GM19324 (cell line): ENCODE measurements around the gene TSPAN14.
"Not testable (repeated sequence)": the region's sequence is repeated elsewhere in the genome, so short reads cannot be mapped to it uniquely, and the experiment has no call there.

Experiments
- ATAC-seq: cut with Tn5 transposase; IDR thresholded peaks from one replicate; pipeline ENCODE4 v1.9.1; 2021; ENCODE audit warnings: mild to moderate bottlenecking, moderate library complexity; ENCODE audit not compliant: unreplicated experiment, low FRiP score

The TSPAN14 gene

DNA sequence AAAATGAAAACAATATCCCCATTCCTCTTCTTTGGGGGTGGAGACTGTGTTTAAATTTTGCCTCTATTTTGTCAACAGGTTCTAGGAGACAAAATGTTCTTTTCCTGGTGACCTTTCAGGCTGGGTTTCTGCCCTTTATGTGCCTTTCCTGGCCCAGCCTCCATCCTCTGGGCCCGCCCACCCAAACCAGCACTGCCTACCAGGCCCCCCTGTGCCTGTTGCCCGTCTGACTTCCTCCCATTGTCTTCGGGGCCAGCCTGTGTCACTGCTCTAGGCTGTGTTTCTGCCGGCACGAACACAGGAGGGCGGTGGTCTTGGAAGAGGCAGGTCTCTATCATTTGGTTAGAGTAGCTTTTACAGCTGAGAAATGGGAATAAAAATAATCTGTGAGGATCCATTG, 13.9 kb downstream of the TSPAN14 start:
- no peak for ATAC-seq

DNA sequence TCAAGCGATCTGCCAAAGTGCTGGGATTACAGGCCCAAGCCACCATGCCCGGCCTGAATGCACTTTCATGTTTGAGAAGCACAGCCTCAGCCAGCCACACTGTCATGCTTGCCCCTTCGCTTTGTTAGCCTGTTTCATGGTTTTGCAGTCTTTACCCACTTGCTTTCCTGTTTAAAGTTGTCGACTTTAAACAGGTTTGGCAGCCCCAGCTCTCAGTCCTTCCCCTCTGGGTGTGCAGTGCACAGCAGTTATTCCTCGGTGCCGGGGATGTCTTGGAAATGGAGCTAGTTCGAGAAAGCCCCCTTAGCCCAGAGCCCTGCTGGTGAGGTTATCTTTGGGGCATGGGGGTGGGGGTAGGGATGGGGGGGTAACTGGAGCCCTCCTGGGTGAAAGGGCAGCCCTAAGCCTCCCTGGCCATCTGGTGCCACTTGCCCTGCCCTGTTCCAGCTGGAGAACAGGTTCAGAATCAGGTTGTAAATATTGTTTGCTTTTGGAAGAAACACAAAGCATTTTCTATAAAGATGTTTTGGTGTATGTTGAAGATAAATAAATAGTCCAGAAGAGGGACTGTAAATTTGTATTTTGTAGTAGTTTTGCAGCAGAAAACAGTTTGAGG, 14.8 kb downstream of the TSPAN14 start:
- ATAC-seq, result no peak

DNA sequence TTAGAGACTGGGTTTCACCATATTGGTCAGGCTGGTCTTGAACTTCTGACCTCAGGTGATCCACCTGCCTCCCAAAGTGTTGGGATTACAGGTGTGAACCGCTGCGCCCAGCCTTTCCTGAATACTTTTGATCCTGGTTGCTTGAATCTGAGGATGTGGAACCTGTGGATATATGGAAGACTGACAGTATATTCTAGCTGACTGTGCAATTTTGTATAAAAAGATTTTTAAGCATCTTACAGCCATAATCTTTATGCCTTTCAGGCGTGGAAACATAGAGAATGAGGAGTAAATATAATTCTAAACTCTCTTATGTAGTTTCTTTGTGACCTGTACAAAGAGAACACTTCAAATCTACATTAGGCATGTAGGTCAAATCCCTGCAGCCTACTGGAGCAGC, 16.2 kb downstream of the TSPAN14 start:
- no peak for ATAC-seq

DNA sequence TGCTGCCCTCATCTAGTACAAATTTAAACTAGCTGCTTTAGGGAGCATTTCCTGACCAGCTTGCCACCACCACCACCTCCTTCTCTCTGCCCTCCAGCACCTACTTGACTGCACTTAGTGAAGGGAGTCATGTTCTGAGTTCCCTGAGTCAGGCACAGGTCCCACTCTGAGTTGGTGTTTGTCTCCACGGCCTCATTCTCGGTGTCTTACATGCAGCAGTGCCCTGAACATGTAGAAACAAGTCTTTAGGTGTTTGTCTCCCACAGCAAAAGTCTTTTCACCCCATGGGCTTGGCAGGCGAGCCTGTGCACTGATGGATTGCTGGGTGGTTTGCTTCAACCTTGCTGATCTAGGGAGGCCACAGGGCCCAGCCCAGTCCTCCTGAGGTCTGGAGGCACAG, 16.9 kb downstream of the TSPAN14 start:
- no peak for ATAC-seq

DNA sequence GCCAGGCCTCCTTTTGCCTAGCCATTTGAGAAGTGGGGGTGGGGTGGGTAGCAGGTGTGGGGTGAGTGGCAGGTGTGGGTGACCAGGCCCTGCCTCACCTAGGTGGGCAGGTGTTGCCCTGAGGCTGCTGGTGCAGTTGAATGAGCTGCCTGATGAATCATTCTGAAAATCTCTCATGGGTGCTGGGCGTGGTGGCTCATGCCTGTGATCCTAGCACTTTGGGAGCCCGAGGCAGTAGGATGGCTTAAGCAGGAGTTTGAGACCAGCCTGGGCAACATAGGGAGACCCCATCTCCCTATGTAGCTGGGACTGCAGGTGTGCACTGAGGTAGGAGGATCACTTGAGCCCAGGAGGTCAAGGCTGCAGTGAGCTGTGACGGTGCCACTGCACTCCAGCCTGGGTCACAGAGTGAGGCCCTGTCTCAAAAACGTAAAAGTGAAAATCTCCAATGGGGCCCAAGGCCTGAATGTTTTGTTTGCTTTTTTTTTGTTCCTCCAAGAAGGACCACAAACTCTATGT, 17.7 kb downstream of the TSPAN14 start:
- ATAC-seq, result peak; percentile 66

DNA sequence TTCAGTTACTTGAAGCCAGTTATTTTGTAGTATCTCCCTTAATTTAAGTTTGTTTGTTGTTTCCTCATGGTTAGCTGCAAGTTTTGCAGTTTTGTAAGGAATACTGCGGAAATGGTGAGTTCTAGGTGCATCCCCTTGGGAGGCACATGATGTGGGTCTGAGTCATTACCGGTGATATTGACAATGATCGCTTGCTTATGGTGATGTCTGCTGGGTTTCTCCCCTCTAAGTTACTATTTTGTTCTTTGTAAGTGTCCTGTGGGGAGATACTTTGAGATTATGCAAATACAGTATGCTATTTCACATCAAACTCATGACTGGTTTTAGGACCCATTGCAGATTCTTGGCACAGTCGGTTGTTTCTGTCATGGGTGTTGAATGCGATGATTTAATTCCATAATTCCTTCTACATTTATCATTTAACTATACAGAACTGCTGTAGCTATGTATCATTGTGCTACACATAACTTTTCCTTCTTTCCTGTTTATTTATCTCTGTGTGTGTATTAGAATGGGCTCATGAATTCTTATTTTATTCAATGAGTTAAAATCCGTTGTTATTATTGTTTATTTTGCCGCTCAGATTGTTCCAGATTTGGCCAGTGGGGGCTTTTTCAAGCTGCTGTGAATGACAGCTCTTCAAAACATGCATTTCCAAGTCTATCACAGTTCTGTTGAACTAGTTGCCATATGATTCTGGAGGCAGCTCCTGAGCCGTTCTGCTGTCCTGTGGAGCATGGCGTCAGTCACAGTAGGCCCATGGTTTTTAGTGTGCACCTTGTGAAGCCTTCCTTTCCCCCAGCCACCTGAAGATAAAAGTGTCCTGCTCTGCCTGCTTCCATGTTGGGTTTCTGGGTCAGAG, 18.4 kb downstream of the TSPAN14 start:
- ATAC-seq, result peak; percentile 85

DNA sequence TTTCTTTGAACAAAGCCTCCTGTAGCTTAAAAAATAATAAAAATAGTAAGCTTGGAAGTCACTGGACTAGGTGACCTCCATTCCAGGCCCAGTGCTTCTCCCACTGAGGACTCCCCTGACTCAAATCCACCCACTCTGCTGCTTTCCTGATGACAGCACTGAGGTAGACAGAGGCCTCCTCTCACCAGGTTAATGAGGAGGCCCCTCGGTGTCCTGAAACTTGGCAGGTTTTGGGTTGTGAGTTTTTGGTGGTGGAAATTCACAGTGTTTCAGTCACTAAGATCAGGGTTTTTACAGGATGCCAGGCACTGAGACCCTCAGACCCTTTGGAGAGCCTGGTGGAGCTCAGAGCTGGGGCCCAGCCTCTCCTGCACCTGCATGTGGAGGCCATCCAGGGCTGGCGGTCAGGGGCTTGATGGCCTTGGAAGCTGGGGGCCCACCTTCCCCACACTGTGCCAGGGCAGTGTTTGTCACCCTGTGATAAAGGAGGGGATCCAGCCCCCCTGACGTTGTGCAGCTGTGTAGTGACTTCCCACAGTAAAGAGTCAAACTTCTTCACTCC, 19.1 kb downstream of the TSPAN14 start:
- ATAC-seq, result no peak

DNA sequence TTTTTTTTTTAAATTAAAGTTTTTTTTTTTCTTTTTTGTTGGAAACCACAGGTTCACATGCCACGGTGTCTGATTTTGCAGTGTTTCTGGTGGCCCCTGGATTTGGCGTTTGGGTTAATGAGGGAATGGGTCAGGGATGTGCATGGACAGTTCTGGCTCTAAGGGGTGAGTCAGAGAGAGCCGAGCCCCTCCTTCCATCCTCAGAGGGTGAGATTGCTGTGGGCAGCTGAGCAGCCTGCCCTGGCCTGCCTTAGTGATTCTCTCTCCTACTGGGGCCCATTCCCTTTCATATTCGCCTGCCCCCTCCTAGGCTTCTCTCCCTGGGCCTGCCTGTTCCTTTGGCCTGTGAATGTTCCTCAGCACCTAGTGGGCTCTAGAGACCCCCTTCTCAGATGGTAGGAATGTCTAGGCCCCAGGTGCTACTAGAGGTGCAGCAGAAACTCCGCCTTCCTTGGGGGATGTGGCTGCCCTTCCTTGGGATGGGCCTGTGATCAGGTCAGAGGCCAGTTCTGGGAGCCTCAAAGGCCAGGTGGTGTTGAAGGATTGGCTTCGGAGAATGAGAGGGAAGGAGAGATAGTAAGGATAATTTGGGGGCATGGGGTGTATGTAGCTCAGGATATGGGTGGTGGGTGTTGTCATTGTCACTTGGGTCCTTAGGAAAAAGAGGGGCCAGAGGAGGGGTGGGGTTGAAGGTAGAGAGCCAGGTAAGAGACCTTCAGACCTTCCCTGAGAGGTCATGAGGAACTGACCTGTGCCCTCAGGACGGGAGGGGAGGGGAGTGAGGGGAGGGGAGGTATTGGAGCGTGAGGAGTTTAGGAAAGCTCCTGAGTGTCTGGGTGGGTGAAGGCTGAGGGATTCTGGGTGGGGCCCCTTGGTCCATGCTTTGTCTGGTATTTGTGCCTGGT, 19.8 kb downstream of the TSPAN14 start:
- ATAC-seq, result no peak

DNA sequence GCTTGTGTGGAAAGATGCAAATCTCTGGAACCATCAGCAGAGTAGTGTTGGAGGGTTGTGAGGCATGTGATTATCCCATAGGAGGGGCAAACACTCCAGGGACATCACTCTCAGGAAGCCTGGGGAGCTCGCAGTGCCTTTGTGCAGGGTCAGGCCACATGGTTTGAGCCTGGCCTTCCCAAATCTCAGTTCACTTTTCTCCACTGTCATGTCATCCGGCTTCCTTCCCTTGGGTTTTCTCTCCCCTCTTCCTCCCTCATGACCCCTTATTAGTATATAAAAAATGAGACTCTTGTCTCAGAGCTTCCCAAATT, 20.4 kb downstream of the TSPAN14 start:
- no peak for ATAC-seq

DNA sequence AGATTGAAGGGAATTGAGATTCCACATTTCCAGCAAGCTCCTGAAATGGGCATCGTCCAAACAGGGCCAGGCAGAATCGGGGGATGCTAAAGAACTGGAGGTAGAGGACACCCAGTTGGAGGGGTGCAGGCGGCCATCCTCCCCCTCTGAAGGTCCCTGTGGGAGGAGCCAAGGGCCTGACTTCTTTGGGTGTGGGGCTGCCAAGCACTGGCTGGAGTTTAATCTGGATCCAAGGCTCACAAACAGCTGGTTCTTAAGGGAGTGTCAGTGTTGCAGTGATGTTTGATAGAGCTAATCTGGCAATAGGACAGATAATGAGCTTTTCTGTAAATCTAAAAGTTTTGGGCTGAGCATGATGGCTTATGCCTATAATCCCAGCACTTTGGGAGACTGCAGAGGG, 20.8 kb downstream of the TSPAN14 start:
- no peak for ATAC-seq

DNA sequence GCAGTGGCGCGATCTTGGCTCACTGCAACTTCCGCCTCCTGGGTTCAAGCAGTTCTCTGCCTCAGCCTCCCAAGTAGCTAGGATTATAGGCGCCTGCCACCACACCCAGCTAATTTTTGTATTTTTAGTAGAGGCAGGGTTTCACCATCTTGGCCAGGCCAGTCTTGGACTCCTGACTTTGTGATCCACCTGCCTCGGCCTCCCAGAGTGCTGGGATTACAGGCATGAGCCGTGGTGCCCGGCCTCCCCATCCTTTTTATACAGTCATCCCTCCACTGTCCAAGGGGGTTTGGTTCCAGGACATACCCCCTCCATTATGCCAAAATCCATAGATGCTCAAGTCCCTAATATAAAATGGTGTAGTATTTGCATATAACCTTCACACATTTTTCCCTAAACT, 21.5 kb downstream of the TSPAN14 start:
- not testable (repeated sequence) for ATAC-seq

DNA sequence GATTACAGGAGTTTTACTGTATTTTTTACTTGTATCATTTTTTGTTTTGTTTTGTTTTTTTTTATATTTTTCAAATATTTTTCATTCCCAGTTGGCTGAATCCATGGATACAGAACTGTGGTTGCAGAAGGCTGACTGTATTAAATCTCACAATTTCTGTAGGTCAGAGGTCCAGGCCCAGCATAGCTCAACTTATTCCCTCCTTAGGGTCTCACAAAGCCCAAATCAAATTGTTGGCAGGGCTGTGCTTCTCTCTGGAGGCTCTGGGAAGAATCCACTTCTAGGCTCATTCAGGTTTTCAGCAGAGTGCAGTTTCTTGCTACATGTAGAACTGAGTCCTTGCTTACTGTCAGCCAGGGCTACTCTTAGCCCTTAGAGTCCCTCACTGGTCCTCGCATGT, 22.6 kb downstream of the TSPAN14 start:
- ATAC-seq, result no peak

DNA sequence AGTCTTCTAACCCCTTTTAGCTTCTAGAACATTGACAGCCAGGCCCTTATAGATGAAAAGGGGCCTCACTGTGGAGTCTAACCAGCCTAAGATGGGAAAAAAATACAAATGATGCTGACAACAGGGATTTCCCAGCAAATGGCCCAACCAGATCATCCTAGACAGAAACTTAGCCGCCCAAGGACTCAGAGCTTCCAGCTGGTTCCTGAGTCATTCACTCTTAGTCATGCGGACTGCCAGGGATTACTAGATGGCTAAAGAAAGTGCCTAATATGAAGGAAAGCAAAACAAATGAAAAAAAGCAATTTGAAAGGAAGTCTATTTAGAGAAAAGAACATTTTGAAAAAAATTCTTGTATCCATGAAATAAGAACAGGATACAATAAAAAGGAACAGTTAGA, 23.7 kb downstream of the TSPAN14 start:
- no peak for ATAC-seq

DNA sequence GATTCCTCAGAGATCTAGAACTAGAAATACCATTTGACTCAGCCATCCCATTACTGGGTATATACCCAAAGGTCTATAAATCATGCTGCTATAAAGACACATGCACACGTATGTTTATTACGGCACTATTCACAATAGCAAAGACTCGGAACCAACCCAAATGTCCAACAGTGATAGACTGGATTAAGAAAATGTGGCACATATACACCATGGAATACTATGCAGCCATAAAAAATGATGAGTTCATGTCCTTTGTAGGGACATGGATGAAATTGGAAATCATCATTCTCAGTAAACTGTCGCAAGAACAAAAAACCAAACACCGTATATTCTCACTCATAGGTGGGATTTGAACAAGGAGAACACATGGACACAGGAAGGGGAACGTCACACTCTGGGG, 26.3 kb downstream of the TSPAN14 start:
- ATAC-seq, result not testable (repeated sequence)

DNA sequence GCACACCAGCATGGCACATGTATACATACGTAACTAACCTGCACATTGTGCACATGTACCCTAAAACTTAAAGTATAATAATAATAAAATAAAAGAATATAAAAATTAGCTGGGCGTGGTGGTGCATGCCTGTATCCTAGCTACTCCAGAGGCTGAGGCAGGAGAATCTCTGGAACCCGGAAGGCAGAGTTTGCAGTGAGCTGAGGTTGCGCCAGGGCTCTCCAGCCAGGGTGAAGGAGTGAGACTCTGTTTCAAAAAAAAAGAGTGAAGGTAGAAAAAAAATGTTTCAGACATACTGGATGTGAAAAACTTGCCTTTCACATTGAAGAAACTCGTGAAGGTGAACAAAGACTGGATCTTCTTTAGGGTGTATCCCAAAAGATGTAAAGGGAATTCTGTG, 26.7 kb downstream of the TSPAN14 start:
- no peak for ATAC-seq

DNA sequence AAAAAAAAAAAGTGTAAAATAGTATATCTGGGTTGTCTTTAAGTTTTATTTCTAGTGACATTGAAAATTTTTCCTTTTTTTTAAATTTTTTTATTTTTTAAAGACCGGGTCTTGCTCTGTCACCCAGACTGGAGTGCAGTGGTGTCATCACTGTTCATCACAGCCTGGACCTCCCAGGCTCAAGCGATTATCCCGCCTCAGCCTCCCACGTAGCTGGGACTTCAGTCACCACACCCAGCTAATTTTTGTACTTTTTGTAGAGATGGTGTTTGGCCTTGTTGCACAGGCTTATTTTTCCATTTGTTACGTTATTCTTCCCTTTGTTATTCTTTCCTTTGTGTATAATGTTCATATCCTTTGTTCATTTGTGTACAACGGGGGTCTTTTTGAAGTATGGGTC, 30.1 kb downstream of the TSPAN14 start:
- no peak for ATAC-seq

DNA sequence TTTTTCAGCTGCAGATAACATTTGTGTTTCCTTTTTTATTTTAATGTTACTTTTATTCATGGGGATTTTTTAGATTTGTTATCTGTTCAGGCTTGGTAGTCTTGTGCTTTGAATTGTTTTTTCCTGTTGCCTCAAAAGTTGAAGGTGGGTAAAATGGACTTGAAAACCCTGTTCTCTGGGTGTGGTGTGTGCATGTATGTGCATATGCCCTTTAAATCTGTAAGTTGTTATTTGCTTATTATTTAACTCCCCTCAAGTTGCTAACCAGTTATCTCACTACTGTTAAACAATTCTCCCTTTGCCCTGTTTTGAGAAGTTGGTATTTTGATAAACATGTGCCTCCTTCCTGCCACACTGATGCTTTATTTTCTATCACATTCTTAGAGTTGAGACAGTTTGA, 30.6 kb downstream of the TSPAN14 start:
- no peak for ATAC-seq

DNA sequence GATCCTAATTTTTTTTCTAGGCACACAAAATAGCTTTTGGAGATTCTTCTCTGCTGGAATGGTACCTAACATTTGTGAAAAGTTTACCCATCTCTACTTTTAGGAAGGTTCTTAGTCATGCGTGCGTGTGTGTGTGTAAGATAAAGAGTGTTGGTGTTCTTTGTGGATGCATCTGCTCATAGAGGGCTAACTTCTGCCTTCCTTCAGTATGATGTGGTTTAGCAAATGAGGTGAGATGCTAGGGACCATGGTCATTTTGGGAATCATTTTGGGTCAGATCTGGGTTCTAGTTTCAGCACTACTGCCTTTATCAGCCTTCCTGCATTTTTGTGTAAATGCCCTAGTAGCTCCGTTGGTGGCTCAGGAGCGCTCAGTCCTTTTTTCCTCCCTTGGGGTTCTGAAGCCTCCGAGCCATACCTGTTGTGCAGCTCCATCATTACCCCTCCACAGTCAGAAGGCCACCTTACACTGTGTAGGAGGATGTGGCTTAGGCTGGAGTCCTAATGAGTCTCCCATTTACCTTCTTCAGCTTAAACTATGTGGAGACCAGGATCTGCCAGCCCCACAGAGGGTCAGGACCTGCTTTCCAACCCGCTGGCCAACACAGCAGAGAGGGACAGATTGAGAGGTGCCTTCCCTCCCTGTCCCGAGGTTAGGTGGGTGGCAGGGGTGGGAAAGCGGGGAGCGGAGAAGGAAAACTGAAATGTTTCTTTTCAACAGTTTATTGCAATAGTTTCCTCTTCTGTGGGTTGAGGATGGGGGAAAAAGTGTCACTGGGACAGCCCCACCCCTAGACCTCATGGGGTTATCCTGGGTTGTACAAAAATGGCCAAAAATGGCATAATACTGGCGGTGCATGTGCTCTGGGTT, 31.2 kb downstream of the TSPAN14 start:
- ATAC-seq, result no peak

DNA sequence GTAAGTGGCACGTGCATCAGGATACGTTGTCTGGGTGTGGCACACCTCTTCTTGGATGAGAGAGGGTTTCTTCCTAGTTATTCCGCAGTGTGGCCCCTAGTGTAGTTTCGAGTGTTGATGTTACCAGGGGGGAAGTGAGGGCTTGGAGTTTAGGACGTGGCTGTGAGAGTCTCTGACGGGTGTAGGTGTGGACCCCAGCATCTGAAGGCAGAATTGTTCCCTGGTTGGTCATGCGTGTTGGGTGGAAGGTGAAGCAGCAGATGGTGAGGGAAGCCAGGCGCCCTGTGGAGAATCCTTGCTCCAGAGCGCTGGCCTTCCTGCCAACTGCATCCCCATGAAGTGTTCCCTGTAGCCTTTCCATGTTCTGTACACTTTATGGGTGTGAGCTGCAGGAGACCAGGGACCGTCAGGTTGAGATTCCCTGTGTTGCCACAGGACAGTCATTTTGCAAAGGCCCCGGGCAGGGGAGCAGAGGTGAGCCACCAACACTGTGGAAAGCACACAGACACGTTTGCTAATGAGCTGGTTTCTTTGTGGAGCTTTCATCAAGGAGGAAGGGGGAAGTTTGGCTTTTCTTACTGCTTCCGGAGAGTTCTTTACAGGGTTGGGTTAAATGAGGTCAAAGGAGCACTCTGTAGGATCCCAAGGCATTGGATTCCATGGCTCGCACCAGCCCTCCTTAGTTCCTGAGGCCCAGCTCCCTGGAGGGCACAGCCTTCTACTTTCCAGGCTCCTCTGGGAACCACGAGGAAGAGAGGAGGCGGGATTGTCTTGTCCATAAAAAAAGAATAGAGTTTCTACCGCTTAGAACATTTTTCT, 32.0 kb downstream of the TSPAN14 start:
- ATAC-seq, result no peak
